Body of pancreas (tissue), 4 donors: ENCODE measurements around the gene PSD2. TPM values are rescaled to one million over a fixed set of nuclear protein-coding genes. Genes with fewer than 3 reads are reported as not detected.

Experiments used
- ATAC-seq: fragments of 150-250 bp; one replicate; pipeline ENCODE4 v1.9.1; 2016
- DNase-seq, 4 donors: peaks; one replicate each; pipeline ENCODE4 v3.0.0-alpha.2; 2019
- H3K27ac ChIP-seq, 4 donors: fragments of 200-600 bp; sonication (generic); 1 replicate in 3 of 4; 2 replicates in 1 of 4; pipeline versions ENCODE4 v1.5.1 to v1.6.1; 2016 to 2019; ENCODE audit warnings: mild to moderate bottlenecking in 1 of 4, mixed read lengths in 1 of 4, moderate library complexity in 1 of 4
- H3K27me3 ChIP-seq, 2 donors: fragments of 200-600 bp; sonication (generic); one replicate each; pipeline ENCODE4 v1.6.0; 2016; ENCODE audit warnings: mild to moderate bottlenecking in 1 of 2
- H3K36me3 ChIP-seq, 2 donors: fragments of 200-600 bp; sonication (generic); replicated peaks in 1 of 2; 2 replicates each; pipeline ENCODE4 v1.5.1; 2016; ENCODE audit warnings: low read depth in 2 of 2; ENCODE audit not compliant: insufficient read depth in 1 of 2
- H3K4me1 ChIP-seq: fragments of 200-600 bp; sonication (generic); one replicate; pipeline ENCODE4 v1.6.0; 2016
- H3K4me3 ChIP-seq, 2 donors: fragments of 200-600 bp; sonication (generic); 1 replicate in 1 of 2; 2 replicates in 1 of 2; pipeline ENCODE4 v1.5.1; 2016 to 2019
- H3K9me3 ChIP-seq, 3 donors: fragments of 200-600 bp; sonication (generic); 1 replicate in 2 of 3; 2 replicates in 1 of 3; pipeline ENCODE4 v1.5.1; 2016
- CTCF ChIP-seq, 7 experiments: fragments of 450-650 bp in 4 of 7; fragments of 200-600 bp in 3 of 7; sonication (generic) in 3 of 7; IDR thresholded peaks; one replicate each; pipeline ENCODE4 v1.5.1; 2016 to 2019; ENCODE audit warnings: antibody characterized with exemption in 7 of 7
- POLR2A ChIP-seq, 3 donors: fragments of 450-650 bp; IDR thresholded peaks; one replicate each; pipeline ENCODE4 v1.6.1; 2016; ENCODE audit warnings: antibody characterized with exemption in 3 of 3, mild to moderate bottlenecking in 2 of 3
- WGBS, 2 donors: methylation state at CpG; one replicate each; pipeline ENCODE4 v1.1.5; 2017; 5-methylcytosine and 5-hydroxymethylcytosine counted together
- intact Hi-C: fragments of 100-400 bp; cut with DNase I; formaldehyde crosslinking; loops from one replicate; pipeline ENCODE4 v1.15.1; 2023
- total RNA-seq, 2 donors: library from RNA; depleted of rRNA; stranded (reverse); fragments of >200 nt; gene quantifications; one replicate each; pipeline ENCODE4 v1.1.0, GENCODE V29; 2016

The PSD2 gene
- total RNA-seq, 2 donors from 2014 or later = 0.52 TPM; not detected in 1

DNA sequence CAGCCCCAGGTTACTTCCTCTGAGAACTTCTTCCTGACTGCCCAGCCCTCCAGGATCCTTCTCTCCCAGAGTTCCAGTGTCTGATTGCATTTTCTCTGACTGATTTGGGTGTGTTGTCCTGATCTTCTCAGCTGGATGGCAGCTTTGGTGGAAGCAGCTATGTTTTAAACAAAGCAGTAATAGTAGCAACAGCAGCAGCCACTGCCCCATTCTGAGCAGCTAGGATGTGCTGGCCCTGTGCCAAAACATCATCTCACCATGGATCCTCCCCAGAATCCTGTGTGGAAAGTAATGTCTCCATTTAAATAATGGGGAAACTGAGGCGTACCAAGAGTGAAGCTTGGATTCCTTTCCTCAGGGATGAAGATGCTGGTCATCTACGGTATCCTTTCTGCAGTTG lies 46.4 kb upstream of the PSD2 start:
- Histone ChIP-seq H3K9me3 (no peaks in the 10 kb centered on the region), H3K4me1 (peaks cover 31% of the 10 kb centered on the region), H3K27me3 (peaks cover 0 to 10% of the 10 kb centered on the region in 2 donors), H3K27ac (no peak overlapping the region), H3K4me3 (no peak overlapping the region), H3K36me3 (no peaks in the 10 kb centered on the region)
- TF ChIP-seq POLR2A (IDR thresholded peaks at IDR 0.05) (no peak), CTCF (IDR thresholded peaks at IDR 0.05) (no peak)
- intact Hi-C loops = no loop called here
- DNase-seq (peak in 1 of 4 donors; percentile 22), ATAC-seq (no peak)
- WGBS, 2 donors = 72 to 79% methylated on average over 2 of the region's 2 CpGs

DNA sequence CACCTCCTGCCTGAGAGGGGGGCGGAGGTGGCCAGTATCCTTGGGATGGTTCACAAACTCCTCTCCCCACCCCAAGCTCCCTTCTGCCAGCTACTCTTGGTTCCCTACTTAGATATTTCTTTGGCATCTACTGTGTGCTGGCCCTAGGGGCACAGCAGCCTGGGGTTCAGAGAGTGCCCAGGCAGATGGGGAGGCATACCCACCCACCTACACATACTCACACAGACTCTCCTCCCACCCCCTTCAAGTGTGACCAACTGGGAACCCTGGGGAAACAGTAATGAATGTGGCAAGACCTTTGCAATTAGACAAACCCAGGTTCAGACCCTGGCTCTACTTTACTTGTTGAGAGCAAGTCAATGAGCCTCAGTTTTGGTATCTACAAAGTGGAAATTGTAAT lies 44.4 kb upstream of the PSD2 start:
- Histone ChIP-seq H3K4me1 (peaks cover 25% of the 10 kb centered on the region), H3K36me3 (no peaks in the 10 kb centered on the region), H3K4me3 (no peak overlapping the region), H3K9me3 (no peaks in the 10 kb centered on the region), H3K27ac (no peak overlapping the region), H3K27me3 (peaks cover 0 to 10% of the 10 kb centered on the region in 2 donors)
- TF ChIP-seq CTCF (IDR thresholded peaks at IDR 0.05) (no peak), POLR2A (IDR thresholded peaks at IDR 0.05) (no peak)
- DNase-seq (no peak), ATAC-seq (no peak)
- WGBS, 2 donors = 93 to 100% methylated on average over 1 of the region's 1 CpG
- intact Hi-C loops = no loop called here

GRCh38 chr5:139752506-139753473 lies 42.8 kb upstream of the PSD2 start:
- intact Hi-C loops = no loop called here
- no peak overlapping the region for H3K4me3 ChIP-seq
- peaks cover 11% of the 10 kb centered on the region for H3K4me1 ChIP-seq
- no peak for ATAC-seq
- peaks cover 0 to under 1% of the 10 kb centered on the region in 2 donors for H3K27me3 ChIP-seq
- TF ChIP-seq CTCF (IDR thresholded peaks at IDR 0.05) = no peak
- no peak for TF ChIP-seq POLR2A (IDR thresholded peaks at IDR 0.05)
- H3K9me3 ChIP-seq = no peaks in the 10 kb centered on the region
- H3K36me3 ChIP-seq = no peaks in the 10 kb centered on the region
- DNase-seq = no peak
- 42 to 49% methylated on average over 15 to 16 of the region's 16 CpGs for WGBS, 2 donors
- no peak overlapping the region for H3K27ac ChIP-seq

- TF ChIP-seq CTCF (IDR thresholded peaks at IDR 0.05) (no peak), POLR2A (IDR thresholded peaks at IDR 0.05) (no peak)
- WGBS, 2 donors = 15 to 21% methylated on average over 30 to 52 of the region's 52 CpGs
- no peak overlapping the region for H3K27ac ChIP-seq
- ATAC-seq (peak; percentile 37), DNase-seq (peak in 2 of 4 donors; percentile 18 to 37)
- no peak overlapping the region for H3K4me3 ChIP-seq
- no peaks in the 10 kb centered on the region for H3K27me3 ChIP-seq
- H3K4me1 ChIP-seq = peaks cover 29% of the 10 kb centered on the region
- intact Hi-C loops = no loop called here
- H3K36me3 ChIP-seq = no peaks in the 10 kb centered on the region
- H3K9me3 ChIP-seq = no peaks in the 10 kb centered on the region
Observed at GRCh38 chr5:139755892-139756671, 39.5 kb upstream of the PSD2 start.
